Epithelial cell of esophagus (primary cell): ENCODE data around the gene MYOCOS.
A peak's percentile ranks its signal among the peaks of the same experiment; 100 is the strongest.

Source experiments
- DNase-seq: peaks from one replicate; pipeline ENCODE4 v3.0.0; 2010; ENCODE audit warnings: low read depth
- H3K4me3 ChIP-seq: 2 replicates; pipeline ENCODE4 v1.5.1; 2011; ENCODE audit warnings: mild to moderate bottlenecking, low read length, control low read depth
- TF ChIP-seq, protein P1 (sequence below): IDR thresholded peaks from 2 replicates; pipeline ENCODE4 v1.5.1; 2011; ENCODE audit warnings: low read depth, mild to moderate bottlenecking, low read length, control low read depth, inconsistent platforms; ENCODE audit not compliant: insufficient read depth; ENCODE audit errors: missing control alignments

MYOCOS gene, protein sequence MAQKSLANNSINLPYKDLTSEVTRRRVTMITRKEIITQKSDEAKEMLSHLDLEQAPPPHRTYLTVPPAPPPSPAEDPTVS

DNA sequence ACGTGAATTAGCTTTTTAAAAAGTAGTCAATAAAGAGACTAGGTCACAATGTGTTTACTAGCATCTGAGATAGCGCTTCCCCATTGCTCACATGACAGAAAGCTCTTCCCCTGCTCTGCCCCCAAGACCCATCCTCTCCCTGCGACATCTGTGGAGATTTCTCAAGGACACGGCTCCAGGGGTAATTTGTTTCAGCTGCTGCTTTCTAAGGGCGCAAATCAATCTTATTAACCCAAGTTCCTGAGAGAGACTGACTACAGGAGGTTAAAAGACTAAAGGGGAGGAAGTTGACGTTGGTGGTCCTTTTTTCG, at the start of gene MYOCOS:
MYOCOS (plus strand) TSS at position 92 of the 311 bp plus-strand sequence. CDS start 1,641 bp downstream, outside the sequence.
- H3K4me3 ChIP-seq, result no peak within 1 kb of the TSS
- TF ChIP-seq, protein P1, sequence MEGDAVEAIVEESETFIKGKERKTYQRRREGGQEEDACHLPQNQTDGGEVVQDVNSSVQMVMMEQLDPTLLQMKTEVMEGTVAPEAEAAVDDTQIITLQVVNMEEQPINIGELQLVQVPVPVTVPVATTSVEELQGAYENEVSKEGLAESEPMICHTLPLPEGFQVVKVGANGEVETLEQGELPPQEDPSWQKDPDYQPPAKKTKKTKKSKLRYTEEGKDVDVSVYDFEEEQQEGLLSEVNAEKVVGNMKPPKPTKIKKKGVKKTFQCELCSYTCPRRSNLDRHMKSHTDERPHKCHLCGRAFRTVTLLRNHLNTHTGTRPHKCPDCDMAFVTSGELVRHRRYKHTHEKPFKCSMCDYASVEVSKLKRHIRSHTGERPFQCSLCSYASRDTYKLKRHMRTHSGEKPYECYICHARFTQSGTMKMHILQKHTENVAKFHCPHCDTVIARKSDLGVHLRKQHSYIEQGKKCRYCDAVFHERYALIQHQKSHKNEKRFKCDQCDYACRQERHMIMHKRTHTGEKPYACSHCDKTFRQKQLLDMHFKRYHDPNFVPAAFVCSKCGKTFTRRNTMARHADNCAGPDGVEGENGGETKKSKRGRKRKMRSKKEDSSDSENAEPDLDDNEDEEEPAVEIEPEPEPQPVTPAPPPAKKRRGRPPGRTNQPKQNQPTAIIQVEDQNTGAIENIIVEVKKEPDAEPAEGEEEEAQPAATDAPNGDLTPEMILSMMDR, result no peak
- no peak for DNase-seq

DNA sequence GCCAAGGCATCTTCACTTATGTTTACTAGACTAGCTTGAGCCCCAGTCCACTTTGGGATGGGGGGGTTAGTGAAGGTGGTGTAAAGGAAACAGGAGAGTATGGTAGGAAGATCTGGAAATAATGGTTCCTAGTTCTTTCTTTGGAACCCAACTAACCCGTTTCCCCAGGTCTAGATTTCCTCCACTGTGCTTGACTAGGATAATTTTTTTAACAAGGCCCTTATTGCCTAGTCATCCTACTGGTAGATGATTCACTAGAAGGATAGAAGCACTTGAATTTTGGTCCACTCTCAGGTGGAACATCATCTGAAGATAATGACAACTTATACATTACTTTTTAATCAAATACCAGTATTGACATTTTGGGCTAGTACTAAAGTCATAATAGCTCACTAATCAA, 45.9 kb upstream of the MYOCOS start:
- TF ChIP-seq, protein P1, result no peak
- peak; percentile 50 for DNase-seq
- H3K4me3 ChIP-seq, result no peak overlapping the region

DNA sequence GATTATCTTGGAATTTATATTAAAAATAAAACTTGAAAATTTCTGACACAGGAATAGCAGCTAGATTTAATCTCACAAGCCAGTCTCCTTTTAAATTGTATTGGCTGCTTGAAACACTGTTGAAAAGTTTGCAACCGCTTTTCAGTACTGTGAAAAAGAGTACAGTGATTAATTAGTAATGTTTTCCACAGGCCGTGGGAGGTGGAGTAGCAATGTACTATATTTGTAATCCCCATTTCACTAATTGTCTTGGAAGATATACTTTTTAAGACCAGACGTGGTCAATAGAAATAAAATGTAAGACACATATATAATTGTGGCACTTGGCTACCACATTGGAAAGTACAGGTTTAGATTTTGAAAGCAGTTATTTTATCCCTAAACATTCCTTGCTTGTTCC, 40.8 kb upstream of the MYOCOS start:
- DNase-seq, result no peak
- no peak overlapping the region for H3K4me3 ChIP-seq
- TF ChIP-seq, protein P1, result no peak

DNA sequence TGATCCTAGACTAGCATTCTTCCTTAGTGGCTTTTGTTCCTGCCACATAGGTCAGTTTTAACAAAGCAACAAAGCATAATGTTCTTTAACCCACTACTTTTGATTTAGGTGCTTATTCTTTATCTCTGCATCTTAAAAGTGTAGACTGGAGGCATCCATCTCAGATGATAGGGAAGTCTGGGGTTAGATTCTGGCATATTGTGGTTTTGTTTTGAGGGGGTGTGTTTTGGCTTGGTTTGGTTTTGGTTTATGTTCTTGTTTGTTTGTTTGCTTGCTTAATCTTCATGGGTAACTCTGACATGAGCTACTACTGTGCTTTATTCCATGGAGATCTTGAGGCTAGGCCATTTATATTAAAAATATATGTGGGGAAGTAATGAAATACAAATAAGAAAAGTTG, 40.3 kb upstream of the MYOCOS start:
- TF ChIP-seq, protein P1, result no peak
- no peak overlapping the region for H3K4me3 ChIP-seq
- no peak for DNase-seq

DNA sequence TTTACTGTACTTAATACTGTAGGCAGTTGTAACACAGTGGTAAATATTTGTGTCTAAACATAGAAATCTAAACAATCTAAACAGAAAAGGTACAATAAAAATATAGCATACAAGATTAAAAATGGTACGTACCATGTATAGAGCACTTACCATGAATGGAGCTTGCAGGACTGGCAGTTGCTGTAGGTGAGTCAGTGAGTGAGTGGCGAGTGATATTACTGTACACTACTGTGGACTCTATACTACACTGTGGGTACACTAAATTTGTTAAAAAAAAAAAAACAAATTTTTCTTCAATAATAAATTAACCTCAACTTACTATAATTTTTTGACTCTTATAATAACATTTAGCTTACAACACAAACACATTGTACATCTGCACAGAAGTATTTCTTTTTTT, 39.5 kb upstream of the MYOCOS start:
- TF ChIP-seq, protein P1, result no peak

DNA sequence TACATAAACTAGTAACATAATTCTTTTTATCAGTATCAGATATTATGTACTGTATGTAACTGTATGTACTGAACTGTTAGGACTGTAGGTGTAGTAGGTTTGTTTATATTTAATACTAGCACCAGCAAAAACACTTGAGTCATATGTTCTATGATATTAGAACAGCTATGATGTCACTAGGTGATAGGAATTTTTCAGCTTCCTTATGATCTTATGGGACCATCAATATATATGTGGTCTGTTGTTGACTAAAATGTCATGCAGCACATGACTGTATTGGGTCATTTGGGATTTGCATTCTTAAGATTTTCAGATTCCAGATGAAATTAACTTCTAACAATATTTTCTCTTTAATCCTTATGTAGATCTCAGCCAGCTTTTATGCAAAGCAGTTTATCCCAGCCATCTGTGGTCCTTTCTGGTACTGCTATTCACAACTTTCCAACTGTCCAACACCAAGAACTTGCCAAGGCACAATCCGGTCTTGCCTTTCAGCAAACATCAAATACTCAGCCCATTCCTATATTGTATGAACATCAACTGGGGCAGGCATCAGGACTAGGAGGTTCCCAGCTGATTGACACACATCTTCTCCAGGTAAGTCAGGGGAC, 38.3 kb upstream of the MYOCOS start:
- H3K4me3 ChIP-seq, result no peak overlapping the region
- DNase-seq, result no peak
- TF ChIP-seq, protein P1, result no peak

More for the DNA sequence above, 39.5 kb upstream of the MYOCOS start:
- no peak overlapping the region for H3K4me3 ChIP-seq
- peak; percentile 22 for DNase-seq

DNA sequence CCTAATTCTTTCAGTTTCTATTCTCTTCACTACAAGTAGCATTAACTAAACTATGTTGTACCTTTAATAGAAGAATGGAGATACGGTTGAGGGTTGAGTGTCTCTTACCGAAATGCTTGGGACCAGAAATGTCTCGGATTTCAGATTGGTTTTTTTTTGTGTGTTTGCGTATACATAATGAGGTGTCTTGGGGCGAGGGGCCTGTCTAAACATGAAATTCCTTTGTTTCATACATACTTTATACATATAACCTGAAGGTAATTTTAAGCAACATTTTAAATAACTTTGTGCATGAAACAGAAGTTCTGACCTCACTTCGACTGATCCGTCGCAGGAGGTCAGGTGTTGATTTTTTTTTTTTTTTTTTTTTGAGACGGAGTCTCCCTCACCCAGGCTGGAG, 36.3 kb upstream of the MYOCOS start:
- TF ChIP-seq, protein P1, result no peak
- peak; percentile 77 for DNase-seq
- H3K4me3 ChIP-seq, result no peak overlapping the region
